Measurements from ENCODE around the gene CEP350.

CEP350 gene

DNA sequence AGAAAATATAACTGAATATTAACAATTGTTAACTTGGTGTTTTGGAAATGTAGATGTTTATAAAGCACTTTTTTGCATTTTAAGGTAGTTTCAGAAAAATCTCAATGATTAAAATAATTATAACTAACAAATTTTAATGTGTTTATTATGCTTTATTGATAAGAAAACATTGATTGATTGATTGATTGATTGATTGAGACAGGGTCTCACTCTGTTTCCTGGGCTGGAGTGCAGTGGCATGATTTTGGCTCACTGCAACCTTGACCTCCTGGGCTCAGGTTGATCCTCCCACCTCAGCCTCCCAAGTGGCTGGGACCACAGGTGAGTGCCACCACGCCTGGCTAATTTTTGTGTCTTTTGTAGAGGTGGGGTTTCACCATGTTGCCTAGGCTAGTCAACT, 106.4 kb downstream of the CEP350 start:
- DNase-seq (ENCODE audit: low spot score) (no peak), FAIRE-seq (no peak)

DNA sequence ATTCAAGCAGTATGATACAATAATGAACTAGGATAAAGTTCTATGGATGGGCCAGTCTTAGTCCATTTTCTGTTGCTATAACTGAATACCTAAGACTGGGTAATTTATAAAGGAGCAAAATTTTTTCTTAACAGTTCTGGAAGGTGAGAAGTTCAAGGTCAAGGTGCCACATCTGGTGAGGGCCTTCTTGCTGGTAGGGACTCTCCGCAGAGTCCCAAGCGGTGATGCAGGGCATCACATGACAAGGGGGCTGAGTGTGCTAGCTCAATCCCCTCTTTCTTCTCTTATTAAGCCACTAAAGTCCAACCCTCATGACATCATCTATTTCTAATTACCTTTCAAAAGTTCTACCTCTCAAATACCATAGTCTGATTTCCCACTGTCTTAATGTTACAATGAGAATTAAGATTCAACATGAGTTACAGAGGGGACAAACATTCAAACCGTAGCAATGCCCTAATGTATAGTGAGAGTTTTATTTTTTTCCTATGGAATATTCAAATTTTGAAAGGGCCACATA, 107.9 kb downstream of the CEP350 start:
- FAIRE-seq: no peak
- no peak for DNase-seq (ENCODE audit: low spot score)

DNA sequence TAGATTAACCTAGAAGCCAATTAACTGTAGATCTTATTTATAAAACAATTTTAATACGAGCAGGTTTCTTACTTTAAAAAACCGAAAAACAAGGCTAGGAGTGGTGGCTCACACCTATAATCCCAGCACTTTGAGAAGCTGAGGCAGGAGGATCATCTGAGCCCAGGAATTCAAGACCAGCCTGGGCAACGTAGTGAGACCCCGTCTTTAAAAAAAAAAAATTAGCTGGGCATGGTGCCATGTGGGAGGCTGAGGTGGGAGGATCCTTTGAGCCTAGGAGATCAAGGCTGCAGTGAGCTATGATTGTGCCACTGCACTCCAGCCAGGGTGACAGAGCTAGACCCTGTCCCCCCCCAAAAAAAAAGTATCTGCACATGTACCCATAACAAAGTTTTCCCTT, 110.8 kb downstream of the CEP350 start:
- no peak for FAIRE-seq
- no peak for DNase-seq (ENCODE audit: low spot score)

DNA sequence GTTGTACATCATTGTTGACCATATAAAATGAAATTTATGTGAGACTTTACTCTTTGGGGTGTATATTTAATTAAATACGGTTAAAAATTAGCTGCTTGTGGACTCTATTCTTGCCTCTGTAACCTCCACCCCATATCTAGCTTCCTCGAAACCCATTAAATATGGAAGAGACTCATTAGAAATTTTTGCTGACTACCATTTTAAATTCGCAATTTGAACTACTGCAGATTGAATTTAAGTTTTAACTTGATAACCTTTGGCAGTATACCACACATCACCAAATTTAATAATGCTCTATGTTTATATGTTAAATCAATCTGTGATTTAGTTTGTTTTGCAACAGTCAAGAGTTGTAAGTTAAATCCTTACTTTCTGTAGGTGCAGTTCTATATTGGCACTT, 111.5 kb downstream of the CEP350 start:
- FAIRE-seq (no peak), DNase-seq (ENCODE audit: low spot score) (no peak)

DNA sequence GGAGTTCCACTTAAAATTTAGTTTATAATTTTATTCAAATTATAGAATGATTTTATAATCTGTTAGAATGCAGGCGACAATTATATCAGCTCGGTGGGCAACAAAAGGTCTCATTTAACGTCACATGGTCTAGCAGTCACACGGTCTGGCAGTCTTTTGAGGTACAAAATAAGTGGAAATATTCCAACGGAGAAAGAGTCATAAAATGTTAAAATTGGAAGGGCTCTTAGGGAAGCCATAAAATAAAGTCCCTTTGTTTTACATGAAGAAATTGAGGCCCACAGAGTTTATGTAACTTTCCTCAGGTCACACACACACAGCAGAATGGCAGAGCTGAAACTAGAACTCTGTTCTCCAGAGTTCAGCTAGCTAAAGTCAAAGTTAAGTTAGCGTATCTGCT, 115.7 kb downstream of the CEP350 start:
- FAIRE-seq (no peak), DNase-seq (ENCODE audit: low spot score) (no peak)

DNA sequence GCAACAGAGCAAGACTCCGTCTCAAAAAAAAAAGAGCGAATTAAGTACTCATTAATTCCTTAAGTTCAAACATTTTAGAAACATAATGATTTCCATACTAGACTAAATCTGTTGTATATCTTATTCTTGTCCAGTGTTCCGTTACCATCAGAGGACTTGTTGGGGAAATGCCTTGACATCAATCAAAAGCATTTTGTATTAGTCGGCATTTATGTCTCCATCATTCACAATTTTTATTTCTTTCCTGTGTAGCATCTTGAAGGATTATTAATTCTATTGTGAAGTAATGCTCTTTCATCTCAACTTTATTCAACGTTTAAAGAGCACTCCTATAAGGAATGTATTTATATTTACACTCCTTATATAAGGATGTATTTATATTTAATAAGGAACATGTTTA, 117.1 kb downstream of the CEP350 start:
- FAIRE-seq (no peak), DNase-seq (ENCODE audit: low spot score) (no peak)

DNA sequence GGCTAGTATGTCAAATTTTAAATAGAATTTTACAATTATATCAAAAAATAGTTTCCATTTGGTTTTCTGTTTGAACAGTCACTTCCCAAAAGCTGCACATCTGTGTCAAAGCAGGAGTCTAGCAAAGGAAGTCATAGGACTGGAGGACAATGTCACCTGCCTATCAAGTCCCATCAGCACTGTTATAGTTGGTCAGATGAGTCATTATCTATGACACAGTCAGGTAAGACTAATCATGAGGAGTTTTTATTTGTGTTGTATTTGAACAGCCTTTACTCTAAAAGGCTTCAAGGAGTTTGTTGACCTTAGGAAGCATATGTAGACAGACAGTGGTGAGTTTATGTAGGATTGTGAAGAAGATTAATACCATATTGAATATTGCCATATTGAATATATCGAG, 125.8 kb downstream of the CEP350 start:
- DNase-seq (ENCODE audit: low spot score) (no peak), FAIRE-seq (no peak)

DNA sequence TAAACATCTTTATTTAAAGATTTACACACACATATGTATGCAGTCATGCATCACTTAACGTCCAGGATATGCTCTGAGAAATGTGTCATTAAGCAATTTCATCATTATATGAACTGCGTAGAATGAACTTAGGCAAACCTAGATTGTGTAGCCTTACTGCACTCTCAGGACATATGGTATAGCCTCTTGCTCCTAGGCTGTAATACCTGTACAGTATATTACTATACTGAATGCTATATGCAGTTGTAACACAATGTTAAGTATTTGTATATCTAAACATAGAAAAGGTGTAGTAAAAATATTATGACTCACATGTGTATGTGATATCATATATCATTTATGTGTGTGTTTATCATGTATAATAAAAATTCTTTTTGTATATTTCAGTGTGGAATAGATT, 126.9 kb downstream of the CEP350 start:
- DNase-seq (ENCODE audit: low spot score) (no peak), FAIRE-seq (no peak)

DNA sequence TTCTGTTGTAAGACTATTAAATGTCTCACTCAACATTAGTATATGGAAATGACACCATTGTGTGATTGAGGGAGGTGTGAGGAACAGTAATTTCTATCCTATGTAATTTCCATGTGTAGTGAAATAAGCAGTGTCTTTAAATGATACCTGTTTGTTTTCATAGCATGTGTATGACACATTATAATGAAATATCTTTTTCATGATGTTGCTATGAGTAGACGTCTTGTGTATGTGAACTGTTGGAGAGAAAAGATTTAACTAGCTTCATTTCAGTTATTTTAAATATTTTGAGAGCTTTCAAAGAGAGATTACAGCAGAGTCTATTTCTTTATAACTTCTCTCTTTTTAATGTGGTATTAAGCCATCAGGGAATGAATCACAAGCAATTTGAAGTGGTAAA, 128.6 kb downstream of the CEP350 start:
- FAIRE-seq (no peak), DNase-seq (ENCODE audit: low spot score) (no peak)

DNA sequence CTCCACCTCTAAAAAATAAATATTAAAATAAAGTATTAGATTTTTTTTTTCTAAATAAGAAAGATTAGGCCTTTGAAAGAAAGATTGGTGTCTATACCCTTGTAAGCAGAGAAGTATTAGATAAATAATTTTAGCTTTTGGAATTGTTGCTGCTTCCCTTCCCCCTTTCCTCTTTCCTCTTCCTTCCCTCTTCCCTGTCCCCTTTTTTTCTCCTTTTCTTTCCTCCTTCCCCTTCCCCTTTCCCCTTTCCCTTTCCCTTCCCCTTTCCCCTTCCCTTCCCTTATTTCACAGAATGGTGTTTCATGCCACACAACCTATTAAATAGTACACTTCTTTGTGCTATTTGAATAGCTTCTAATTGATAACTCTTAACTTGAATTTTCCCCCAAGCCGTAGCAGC, 130.3 kb downstream of the CEP350 start:
- no peak for FAIRE-seq
- no peak for DNase-seq (ENCODE audit: low spot score)

DNA sequence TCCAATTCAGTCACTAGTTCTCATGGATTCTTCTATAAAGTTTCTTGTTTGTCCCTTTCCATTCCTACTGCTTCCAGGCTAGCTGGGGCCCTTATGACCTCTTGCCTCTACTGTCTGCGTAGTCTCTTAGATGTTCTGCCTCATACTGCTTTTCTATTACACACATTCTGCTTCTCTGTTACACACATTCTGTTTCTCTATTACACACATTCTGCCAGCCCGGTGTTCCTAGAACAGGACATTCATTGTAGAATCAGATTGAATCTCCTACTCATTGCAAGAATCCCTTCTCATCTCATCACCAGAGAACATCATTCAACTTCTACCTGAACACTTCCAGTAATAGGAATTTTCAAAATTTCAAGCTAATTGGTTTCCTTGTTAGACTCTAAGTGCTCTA, 130.7 kb downstream of the CEP350 start:
- FAIRE-seq (no peak), DNase-seq (ENCODE audit: low spot score) (no peak)

DNA sequence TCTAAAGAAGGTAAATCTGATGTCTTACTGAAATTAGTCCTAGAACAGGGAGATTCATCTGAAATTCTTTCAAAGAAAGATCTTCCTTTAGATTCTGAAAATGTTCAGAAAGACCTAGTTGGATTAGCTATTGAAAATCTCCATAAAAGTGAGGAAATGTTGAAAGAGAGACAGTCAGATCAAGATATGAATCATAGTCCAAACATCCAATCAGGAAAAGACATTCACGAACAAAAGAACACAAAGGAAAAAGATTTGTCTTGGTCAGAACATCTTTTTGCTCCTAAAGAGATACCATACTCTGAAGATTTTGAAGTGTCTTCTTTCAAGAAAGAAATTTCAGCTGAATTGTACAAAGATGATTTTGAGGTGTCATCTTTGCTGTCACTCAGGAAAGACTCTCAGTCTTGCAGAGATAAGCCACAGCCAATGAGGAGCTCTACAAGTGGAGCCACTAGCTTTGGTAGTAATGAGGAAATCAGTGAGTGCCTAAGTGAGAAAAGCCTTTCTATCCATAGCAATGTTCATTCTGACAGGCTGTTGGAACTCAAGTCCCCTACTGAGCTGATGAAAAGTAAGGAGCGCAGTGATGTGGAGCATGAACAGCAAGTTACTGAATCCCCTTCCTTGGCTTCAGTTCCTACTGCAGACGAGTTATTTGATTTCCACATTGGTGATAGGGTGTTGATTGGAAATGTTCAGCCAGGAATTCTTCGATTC, 138.5 kb downstream of the CEP350 start:
- FAIRE-seq (no peak), DNase-seq (ENCODE audit: low spot score) (no peak)

DNA sequence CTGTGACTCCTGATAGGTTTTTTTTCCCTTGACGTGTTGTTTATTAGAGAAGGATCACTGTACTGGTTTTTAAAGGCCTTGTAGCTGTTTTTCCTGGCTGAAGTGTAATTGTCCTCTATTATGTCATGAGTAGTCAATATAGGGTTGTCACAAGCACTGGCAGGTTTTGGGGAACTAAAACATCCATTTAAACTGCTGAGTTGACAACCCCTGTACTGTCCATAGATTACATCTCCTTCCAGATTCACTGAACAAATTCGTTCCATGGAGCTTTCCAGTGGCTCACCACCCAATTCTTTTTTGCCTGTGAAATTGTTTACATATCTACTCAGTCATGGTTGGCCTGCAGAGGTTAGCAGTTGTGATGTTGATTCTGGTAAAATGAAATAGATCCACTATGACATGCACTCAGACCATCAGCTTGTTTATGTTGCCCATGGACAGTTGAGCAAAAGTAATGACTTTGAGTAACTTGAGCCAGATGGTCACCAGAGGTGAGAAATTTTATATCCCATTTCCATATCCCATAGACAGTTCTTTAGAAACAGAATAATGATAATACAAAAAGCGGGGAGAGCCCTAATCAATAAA, 140.2 kb downstream of the CEP350 start:
- DNase-seq (ENCODE audit: low spot score) (no peak), FAIRE-seq (no peak)

DNA sequence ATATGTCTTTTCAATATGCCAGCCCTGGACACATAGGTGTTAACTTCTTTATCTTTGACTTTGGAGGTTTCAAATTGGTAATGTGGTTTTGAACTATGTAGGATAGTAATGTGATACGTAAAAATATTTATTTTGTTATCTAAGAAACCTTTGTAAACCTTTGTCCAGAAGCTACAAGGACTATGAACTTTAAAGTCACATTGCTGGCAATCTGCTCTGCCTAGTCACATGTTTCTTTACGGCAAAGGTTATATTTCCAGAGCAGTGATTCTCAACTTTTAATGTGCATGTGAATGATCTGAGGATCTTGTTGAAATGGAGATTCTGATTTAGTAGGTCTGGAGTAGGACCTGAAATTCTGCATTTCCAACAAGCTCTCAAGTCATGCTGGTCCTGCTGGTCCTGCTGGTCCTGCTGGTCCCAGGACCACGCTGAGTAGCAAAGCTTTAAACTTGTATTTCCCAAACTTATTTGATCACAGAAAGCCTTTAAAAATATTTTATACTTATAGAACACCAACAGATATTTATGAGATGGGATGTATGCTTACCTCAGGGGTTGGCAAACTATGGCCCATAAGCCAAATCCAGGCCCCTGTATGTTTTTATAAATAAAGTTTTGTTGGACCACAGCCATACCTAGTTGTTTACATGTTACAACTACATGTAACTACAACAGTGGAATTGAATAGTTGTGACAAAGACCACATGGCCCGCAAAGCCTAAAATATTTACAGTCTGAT, 142.1 kb downstream of the CEP350 start:
- FAIRE-seq (no peak), DNase-seq (ENCODE audit: low spot score) (no peak)

DNA sequence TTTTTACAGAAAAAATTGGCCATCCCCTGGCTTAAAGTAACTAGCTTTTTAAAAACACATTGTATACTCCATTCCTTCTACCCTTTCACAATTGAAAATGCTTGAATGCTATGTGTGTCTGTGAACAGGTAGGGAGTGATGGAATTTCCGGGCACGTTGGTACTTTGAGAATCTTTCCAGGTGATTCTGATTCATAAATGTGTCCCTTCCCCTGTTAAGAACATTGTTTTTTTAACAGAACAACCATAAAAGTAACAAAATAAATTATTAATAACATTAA, 142.7 kb downstream of the CEP350 start:
- FAIRE-seq: no peak
- DNase-seq (ENCODE audit: low spot score): no peak

DNA sequence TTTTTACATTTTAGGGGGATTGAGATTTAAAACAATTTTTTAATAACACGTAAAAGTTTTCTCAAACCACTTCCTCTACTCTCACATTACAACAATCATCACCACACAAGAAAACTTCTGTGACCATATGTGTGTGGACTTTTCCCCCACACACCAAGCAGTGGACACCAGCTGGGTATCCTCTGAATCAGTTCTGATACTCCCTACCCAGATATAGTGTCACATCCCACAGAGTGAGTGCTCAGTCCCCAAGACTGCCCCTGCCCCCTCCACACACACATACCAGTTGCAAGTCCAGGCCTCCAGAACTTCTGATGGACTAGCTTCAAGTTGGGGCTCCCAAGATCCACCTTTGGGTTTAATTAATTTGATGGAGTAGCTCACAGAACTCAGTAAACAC, 146.8 kb downstream of the CEP350 start:
- DNase-seq (ENCODE audit: low spot score) (no peak), FAIRE-seq (no peak)

DNA sequence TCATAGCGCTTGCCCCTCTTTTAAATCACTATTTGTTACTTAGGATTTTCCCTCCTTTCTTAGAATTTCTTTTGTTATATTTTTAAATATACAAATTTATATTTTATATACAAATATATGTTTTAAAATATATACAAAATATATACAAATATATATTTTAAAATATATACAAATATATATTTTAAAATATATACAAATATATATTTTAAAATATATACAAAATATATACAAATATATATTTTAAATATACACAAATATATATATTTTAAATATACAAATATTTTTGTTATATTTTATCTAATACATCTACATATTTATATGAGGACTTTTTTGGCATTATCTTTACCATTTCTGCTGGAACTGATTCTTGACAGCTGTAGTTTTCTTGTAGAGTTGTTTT, 149.2 kb downstream of the CEP350 start:
- no peak for FAIRE-seq
- DNase-seq (ENCODE audit: low spot score): no peak

DNA sequence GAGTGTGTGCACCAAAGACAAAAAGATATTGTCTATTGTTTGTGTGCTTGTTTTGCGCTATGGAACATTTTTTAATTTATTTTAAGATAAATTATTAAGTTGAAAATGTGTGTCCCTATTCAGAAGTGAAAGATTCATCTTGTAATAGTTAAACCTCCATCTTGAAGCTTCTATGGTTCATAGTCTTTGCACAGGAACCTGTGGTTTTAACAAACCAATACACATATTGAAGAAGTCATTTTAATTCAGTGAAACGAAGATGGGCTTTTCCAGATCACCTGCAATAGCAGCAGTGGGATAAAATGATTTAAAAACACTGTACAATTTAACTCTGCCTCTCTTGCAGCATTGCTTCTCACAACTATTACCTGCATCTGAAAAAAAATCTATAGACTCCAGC, 157.5 kb downstream of the CEP350 start:
- DNase-seq (ENCODE audit: low spot score): no peak

DNA sequence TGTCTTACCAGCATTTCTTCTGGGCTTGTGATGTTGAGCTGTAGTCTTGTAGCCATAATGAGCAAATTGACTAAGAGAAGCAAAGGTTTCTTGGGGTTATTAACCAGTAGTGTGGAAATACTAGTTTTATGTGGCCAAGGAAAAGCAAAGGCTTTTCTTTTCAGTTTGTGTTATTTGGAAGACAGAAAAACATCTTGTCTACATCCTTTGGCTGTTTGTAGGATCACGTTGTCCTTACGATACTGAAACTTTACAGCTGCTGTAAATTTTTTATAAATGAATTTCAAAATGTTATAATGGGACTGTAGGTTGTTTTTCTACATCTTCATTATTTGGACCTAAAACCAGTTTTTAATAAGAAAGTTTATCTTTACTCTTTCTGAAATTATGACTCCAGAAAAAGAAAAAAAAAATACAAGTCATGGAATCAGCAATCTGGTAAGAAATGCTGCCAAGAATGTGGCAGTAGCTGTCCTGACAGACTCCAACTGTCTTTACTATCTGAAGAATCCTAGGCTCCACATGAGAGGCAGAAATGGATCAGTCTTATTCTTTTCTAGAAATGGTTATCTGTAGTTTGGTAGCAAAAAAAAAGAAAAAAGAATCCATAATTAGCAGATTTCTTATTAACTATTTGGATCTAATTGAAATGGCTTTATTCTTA, 158.5 kb downstream of the CEP350 start:
- no peak for FAIRE-seq

More for the DNA sequence above, 157.5 kb downstream of the CEP350 start:
- FAIRE-seq: no peak

DNA sequence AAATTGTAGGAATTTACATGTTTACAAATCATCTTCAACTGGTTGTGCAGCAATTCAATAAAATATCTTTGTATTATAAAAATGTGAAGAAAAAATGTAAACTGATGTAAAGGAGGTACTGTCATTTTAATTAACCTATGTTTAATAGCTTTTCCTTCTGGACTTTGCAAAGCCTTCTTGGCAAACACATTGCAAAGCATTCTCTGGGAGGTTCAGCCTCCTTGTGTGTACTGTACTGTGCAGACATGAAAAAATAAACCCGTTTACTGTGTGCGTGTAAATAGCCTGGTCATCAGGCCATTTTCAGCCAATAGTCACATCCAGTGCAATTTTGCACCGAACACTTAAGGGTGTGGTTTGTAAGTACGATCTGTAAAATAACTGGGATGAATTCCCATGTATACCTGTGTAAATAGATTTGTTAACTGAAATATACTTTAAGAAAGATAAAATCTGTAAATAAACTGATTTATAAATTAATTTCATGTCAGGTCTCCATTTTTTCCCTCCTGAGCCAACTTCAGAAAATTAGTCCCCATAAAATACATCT, 159.9 kb downstream of the CEP350 start:
- FAIRE-seq (no peak), DNase-seq (ENCODE audit: low spot score) (no peak)

More for the DNA sequence above, 158.5 kb downstream of the CEP350 start:
- DNase-seq (ENCODE audit: low spot score): no peak

DNA sequence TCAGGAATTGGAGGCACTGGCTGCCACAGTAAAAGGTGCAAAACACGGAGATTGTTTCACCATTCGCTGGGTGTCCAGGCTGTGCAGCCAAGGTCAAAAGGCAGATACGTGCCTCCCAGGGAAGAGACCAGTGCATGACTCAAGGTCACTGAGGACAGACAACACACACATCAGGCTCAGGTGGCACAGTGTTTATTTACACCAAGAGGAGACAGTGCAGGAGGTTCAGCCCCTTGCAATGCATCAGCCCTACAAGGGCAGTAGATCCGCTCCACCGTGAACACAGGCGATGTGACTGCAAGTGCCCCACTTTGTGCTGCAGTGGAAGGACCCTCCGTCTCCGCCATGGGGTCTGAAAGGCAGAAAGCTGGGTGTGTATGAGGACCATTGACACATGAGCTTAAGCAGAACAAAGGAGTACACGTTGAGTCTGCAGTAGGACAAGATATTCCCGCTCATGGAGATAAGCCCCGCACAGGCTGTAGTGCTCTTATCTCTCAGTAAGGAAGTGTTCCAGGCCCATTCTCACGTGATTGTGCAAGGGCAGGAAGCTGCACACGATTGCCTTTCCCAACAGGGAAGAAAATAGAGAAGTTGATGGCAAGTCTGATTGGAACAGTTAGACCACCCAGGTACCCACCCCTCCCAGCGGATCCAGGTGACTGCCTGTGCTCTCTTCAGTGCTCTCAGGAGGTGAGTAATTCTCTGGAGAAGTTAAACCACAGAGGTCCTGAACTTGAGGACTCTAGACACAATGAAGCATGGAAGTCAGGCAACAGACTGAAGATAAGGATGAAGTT, 162.6 kb downstream of the CEP350 start:
- FAIRE-seq: no peak

More for the DNA sequence above, 162.6 kb downstream of the CEP350 start:
- no peak for DNase-seq (ENCODE audit: low spot score)
